ENCODE results near the gene RNF217. TPM values are rescaled to one million over a fixed set of nuclear protein-coding genes. Genes with fewer than 3 reads are reported as not detected.

Gene RNF217
- total and polyA plus RNA-seq, 8 donors: 3.4 to 14.3 (median 8.0) TPM

GRCh38 chr6:125099211-125100073 lies 137.2 kb downstream of the RNF217 start:
- ATAC-seq: peak; percentile 88 to 97 (median 91)
- H3K27ac ChIP-seq: no peak overlapping the region
- no peak for TF ChIP-seq CTCF (IDR thresholded peaks at IDR 0.05)
- DNase-seq: peak; percentile 33 to 82 (median 45)
- no peaks in the 10 kb centered on the region for H3K36me3 ChIP-seq
- no peaks in the 10 kb centered on the region for H3K27me3 ChIP-seq
- no peaks in the 10 kb centered on the region for H3K9me3 ChIP-seq
- 1% methylated on average over 43 to 48 of the region's 48 CpGs for WGBS, 2 donors
- H3K4me1 ChIP-seq: no peaks in the 10 kb centered on the region
- no peak for FAIRE-seq
- peak overlapping the region in 3 of 4 donors; percentile 11 to 60 (median 43) for H3K4me3 ChIP-seq
- intact Hi-C loops (cut with DNase I): no loop called here

- Histone ChIP-seq H3K27me3 (no peaks in the 10 kb centered on the region), H3K4me1 (no peaks in the 10 kb centered on the region), H3K36me3 (no peaks in the 10 kb centered on the region), H3K9me3 (no peaks in the 10 kb centered on the region), H3K27ac (no peak overlapping the region), H3K4me3 (peak overlapping the region in 3 of 4 donors; percentile 11 to 60 (median 43))
- FAIRE-seq (no peak), ATAC-seq (no peak), DNase-seq (no peak)
- 92 to 95% methylated on average over 10 of the region's 10 CpGs for WGBS, 2 donors
- intact Hi-C loops (cut with DNase I): no loop called here
- no peak for TF ChIP-seq CTCF (IDR thresholded peaks at IDR 0.05)
Observed at GRCh38 chr6:125100074-125100652, 137.9 kb downstream of the RNF217 start.

GRCh38 chr6:125101128-125101527 lies 138.9 kb downstream of the RNF217 start:
- no peaks in the 10 kb centered on the region for H3K36me3 ChIP-seq
- intact Hi-C loops (cut with DNase I): no loop called here
- H3K27me3 ChIP-seq: no peaks in the 10 kb centered on the region
- no peaks in the 10 kb centered on the region for H3K9me3 ChIP-seq
- no peak overlapping the region for H3K27ac ChIP-seq
- H3K4me3 ChIP-seq: no peak overlapping the region
- DNase-seq: no peak
- H3K4me1 ChIP-seq: no peaks in the 10 kb centered on the region
- no peak for TF ChIP-seq CTCF (IDR thresholded peaks at IDR 0.05)
- no peak for ATAC-seq
- 33 to 100% methylated on average over 1 of the region's 1 CpG for WGBS, 2 donors
- FAIRE-seq: no peak

- WGBS, 2 donors: 92 to 95% methylated on average over 2 of the region's 2 CpGs
- Histone ChIP-seq H3K4me1 (no peaks in the 10 kb centered on the region), H3K27me3 (no peaks in the 10 kb centered on the region), H3K36me3 (no peaks in the 10 kb centered on the region), H3K27ac (no peak overlapping the region), H3K9me3 (no peaks in the 10 kb centered on the region), H3K4me3 (no peak overlapping the region)
- no peak for ATAC-seq
- intact Hi-C loops (cut with DNase I): no loop called here
- FAIRE-seq: no peak
- TF ChIP-seq CTCF (IDR thresholded peaks at IDR 0.05): no peak
- DNase-seq: no peak
Observed at GRCh38 chr6:125101631-125102030, 139.4 kb downstream of the RNF217 start.

GRCh38 chr6:125102411-125102810 lies 140.2 kb downstream of the RNF217 start:
- DNase-seq: no peak
- Histone ChIP-seq H3K36me3 (no peaks in the 10 kb centered on the region), H3K27me3 (no peaks in the 10 kb centered on the region), H3K27ac (no peak overlapping the region), H3K4me3 (no peak overlapping the region), H3K4me1 (no peaks in the 10 kb centered on the region), H3K9me3 (no peaks in the 10 kb centered on the region)
- TF ChIP-seq CTCF (IDR thresholded peaks at IDR 0.05): no peak
- ATAC-seq: no peak
- WGBS, 2 donors: 63 to 66% methylated on average over 3 of the region's 3 CpGs
- FAIRE-seq: no peak
- intact Hi-C loops (cut with DNase I): no loop called here
